Mucosa of descending colon (tissue), 3 donors: ENCODE measurements around the gene F7. TPM values are rescaled to one million over a fixed set of nuclear protein-coding genes. Genes with fewer than 3 reads are reported as not detected.

ENCODE experiments used
- ATAC-seq: fragments of 200-7000 bp; cut with Tn5 transposase; one replicate; pipeline ENCODE4 v1.9.1; 2020; ENCODE audit warnings: mild to moderate bottlenecking, moderate library complexity
- DNase-seq, 3 donors: peaks; one replicate each; pipeline ENCODE4 v3.0.0-alpha.2; 2020
- H3K36me3 ChIP-seq: fragments of 200-600 bp; one replicate; pipeline ENCODE4 v1.8.0; 2021; ENCODE audit warnings: low read depth, mild to moderate bottlenecking
- H3K4me1 ChIP-seq: fragments of 200-600 bp; one replicate; pipeline ENCODE4 v1.8.0; 2021; ENCODE audit warnings: low read depth, mild to moderate bottlenecking
- H3K4me3 ChIP-seq: fragments of 200-600 bp; one replicate; pipeline ENCODE4 v1.8.0; 2021; ENCODE audit warnings: mild to moderate bottlenecking
- H3K9me3 ChIP-seq: fragments of 200-600 bp; one replicate; pipeline ENCODE4 v1.8.0; 2021; ENCODE audit warnings: mild to moderate bottlenecking
- intact Hi-C, 2 donors: fragments of 100-400 bp; cut with DNase I in 1 of 2; cut with micrococcal nuclease in 1 of 2; formaldehyde crosslinking; loops; one replicate each; pipeline versions ENCODE4 v1.11.0 to v1.11.1; 2022; cut with DNase I, micrococcal nuclease
- total RNA-seq, 3 donors: library from RNA; stranded (reverse); fragmentation: NEBNext Ultra II Directional in 2 of 3; extraction: Animal tissue kit (Norgen Biotek cat#: 25700) in 2 of 3; gene quantifications; one replicate each; pipeline versions ENCODE4 v1.2.1 to v1.2.4, GENCODE V29; 2021 to 2023
- TF ChIP-seq, protein P1 (sequence below): fragments of 200-600 bp; IDR thresholded peaks from one replicate; pipeline ENCODE4 v1.8.0; 2022; ENCODE audit warnings: antibody characterized with exemption, mild to moderate bottlenecking
- donor health status: DM: no; HTN: no; CAD: no; lungs with moderate emphysema.
- donor health status: DM: no; HTN: no; CAD: no.
- donor health status: DM: no; HTN: yes; CAD: no.

The F7 gene
- total RNA-seq, 3 donors from 2014 or later: 0.19 TPM; not detected in 2

DNA sequence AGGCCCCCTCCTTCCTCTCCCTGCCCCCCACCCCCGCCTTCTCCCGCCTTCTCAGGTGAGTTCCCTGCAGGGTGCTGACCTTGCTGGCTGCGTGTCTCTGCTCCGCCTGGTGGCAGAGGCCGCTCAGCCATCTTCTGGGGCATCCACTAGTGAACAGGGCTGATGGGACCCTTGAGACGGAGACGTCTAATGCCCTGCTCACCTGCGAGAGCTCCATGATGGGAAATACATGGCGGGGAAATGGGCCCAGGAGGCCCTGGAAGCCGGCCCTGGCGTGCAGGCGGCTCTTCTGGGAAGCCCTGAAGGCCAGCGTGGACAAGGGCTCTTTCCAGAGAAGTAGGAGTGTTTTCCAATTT, 15.2 kb upstream of the F7 start:
- no peak for ATAC-seq
- H3K9me3 ChIP-seq: no peaks in the 10 kb centered on the region
- H3K4me3 ChIP-seq: no peak overlapping the region
- no peaks in the 10 kb centered on the region for H3K4me1 ChIP-seq
- peak in 1 of 3 donors; percentile 16 for DNase-seq
- H3K36me3 ChIP-seq: no peaks in the 10 kb centered on the region
- intact Hi-C loops: no loop called here
- TF ChIP-seq, protein P1, sequence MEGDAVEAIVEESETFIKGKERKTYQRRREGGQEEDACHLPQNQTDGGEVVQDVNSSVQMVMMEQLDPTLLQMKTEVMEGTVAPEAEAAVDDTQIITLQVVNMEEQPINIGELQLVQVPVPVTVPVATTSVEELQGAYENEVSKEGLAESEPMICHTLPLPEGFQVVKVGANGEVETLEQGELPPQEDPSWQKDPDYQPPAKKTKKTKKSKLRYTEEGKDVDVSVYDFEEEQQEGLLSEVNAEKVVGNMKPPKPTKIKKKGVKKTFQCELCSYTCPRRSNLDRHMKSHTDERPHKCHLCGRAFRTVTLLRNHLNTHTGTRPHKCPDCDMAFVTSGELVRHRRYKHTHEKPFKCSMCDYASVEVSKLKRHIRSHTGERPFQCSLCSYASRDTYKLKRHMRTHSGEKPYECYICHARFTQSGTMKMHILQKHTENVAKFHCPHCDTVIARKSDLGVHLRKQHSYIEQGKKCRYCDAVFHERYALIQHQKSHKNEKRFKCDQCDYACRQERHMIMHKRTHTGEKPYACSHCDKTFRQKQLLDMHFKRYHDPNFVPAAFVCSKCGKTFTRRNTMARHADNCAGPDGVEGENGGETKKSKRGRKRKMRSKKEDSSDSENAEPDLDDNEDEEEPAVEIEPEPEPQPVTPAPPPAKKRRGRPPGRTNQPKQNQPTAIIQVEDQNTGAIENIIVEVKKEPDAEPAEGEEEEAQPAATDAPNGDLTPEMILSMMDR: no peak

DNA sequence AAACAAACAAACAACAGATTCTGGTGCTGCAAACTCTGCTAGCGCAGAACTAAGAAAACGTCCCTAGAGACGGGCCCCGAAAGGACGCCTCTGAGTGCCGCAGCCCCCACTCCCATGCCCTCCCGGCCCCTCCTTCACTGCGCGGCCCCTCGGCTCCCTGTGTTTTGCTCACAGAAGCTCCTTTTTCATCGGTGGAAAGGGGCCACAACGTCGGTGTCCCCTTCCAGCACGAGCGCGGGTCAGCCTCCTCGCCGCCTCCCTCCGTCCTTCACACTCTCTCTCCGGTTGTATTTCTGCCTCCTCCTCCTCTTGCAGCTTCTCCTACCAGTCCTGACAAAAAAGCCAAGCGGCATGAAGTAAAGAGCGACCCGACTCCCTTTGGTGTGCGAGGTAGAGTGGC, 14.8 kb upstream of the F7 start:
- no peaks in the 10 kb centered on the region for H3K4me1 ChIP-seq
- no peaks in the 10 kb centered on the region for H3K36me3 ChIP-seq
- DNase-seq (peak in 1 of 3 donors; percentile 15), ATAC-seq (no peak)
- H3K9me3 ChIP-seq: no peaks in the 10 kb centered on the region
- TF ChIP-seq, protein P1: no peak
- no peak overlapping the region for H3K4me3 ChIP-seq
- intact Hi-C loops: no loop called here

DNA sequence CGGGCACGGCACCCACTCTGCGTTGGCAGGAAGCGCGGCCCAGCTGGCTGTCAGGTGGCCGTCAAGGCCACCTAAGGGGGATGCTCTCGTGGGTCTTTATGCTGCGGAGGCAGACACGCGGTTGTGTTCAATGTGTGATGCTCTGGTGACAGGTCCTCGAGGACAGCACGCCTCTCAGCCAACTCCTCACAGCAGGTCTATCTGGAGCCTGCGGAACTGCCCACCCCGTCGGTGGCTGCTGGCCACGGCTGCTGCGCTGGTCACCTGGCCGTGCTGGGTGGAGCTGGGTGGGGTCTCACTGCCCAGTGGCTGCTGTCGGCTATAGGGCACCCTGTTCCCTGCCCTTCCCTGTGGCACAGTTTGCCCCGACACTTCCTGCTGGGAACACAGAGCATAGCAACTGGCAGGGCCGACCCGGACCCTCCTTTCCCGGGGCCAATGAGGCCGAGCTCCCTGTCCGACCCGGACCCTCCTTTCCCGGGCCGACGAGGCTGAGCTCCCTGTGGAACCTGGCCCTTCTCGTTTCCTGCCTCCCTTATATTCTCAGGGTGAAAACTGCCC, 14.3 kb upstream of the F7 start:
- Histone ChIP-seq H3K4me1 (no peaks in the 10 kb centered on the region), H3K36me3 (no peaks in the 10 kb centered on the region), H3K4me3 (no peak overlapping the region), H3K9me3 (no peaks in the 10 kb centered on the region)
- peak in 1 of 3 donors; percentile 30 for DNase-seq
- ATAC-seq: no peak
- TF ChIP-seq, protein P1: no peak
- intact Hi-C loops: no loop called here

DNA sequence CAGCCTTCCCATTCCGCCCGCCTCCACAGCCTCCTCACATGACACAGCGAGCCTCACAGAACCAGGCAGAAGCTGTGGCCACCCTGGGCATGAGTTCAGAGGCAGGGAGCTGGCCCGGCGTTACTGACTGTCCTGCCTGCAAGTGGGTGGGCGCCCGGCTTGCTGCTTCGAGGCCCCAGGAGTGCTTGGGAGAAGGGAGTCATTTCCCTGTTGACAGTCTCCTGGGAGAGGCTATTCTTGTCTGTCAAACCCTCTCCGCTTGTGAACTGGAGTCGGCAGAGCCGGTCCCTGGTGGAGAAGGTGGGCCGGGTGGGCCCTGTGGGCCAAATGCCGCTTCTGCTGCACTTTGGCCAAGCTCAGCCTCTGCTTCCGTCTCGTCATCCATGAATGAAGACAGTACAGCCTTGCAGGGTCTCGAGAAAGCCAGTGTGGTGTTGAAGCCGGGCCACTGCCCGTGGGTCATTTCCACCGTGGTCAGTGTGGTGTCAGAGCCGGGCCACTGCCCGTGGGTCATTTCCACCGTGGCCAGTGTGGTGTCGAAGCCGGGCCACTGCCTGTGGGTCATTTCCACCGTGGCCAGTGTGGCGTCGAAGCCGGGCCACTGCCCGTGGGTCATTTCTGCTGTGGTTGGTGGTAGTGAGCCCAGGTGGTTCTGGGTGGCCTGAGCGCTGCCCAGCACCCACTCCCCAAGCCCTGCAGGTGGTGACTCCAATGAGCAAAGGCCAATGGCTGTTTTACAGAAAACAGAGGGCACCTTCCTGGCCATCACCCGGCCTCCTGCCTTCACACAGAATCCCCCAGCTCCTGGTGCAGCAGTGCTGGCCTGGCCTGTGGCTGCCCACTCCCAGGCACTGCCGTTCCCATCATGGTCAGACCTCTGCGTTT, 13.5 kb upstream of the F7 start:
- intact Hi-C loops: no loop called here
- Histone ChIP-seq H3K36me3 (no peaks in the 10 kb centered on the region), H3K9me3 (no peaks in the 10 kb centered on the region), H3K4me1 (no peaks in the 10 kb centered on the region), H3K4me3 (no peak overlapping the region)
- DNase-seq (peak in 1 of 3 donors; percentile 33), ATAC-seq (no peak)
- TF ChIP-seq, protein P1: no peak

DNA sequence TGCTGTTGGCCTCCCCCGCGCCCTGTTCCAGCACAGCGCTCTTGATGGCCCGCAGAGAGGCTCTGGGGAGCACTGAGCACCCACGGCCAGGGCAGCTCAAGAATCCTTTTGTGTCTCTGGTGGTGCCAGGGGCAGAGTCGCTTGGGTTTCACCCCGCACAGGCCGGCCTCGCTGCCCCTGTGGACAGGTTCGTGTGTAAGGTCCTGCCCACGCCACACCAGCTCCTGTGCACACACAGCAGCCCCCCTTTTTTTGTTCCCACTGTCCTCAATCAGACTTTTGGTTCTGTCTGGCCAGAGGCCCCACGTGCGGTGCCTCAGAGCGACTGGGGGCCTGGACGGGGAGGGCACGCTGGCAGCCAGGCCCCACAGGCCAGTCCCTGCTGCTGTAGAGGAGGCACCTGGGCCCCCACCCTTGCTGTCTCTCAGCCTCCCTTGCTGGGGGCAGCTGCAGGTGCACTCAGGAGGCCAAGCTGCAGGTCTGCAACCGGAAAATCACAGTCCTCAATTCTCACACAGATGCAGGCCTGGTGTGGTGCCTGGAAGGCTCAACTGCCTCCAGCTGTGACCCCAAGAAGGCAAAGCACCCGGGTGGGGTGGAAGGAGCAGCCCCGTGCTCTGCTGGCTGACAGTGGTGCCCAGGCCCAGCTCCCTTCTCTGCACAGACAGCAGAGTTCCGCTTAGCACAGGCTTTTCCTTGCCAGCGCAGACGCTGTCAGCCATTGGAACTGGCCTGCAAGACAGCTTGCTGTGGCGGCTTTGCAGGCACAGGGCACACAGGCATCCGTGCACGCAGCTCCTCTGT, 12.6 kb upstream of the F7 start:
- Histone ChIP-seq H3K9me3 (no peaks in the 10 kb centered on the region), H3K4me1 (no peaks in the 10 kb centered on the region), H3K36me3 (no peaks in the 10 kb centered on the region), H3K4me3 (no peak overlapping the region)
- peak in 1 of 3 donors; percentile 25 for DNase-seq
- no peak for ATAC-seq
- TF ChIP-seq, protein P1: no peak
- intact Hi-C loops: no loop called here
